ENCODE results near the gene NDST3.
A peak's percentile ranks its signal among the peaks of the same experiment; 100 is the strongest.

The NDST3 gene

DNA sequence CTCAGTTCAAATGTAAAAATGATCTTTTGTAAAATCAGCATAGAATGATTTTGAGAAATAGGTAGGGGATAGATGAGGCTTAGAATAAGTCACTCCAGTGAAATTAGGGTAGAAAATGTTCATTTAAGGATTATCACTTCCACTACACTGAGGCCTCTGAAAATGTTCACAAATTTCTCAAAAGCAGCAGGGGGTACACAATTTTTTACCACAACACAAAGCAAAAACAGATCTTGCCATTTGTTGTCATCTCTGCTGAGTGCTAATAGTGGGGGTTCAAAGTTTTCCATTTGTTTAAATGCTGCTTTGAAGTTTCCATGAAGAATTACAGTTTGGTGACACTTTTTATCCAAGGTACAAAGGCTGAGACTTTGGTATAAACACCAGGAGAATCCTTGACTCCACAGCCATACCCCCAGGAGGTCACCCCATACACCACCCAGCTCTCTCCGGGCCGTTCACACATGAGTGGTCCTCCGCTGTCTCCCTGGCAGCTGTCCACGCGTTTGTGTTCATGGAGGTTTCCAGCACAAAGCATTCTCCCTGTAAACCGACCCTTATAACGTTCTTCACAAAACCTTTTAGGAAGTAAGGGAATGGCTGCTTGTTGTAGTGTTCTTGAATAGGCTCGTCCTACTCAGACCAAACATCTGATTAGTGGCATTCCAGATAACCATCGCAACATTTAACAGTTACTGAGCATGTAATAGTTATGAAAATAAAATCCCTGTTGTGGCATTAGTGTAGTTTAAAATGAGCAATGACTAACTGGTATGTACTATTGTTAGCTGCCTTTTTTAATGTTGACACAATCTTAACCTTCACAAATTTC lies 247.5 kb downstream of the NDST3 start:
- CTCF ChIA-PET, result interaction anchor here (1.3 to 2.3 kb wide), 4 partner anchors 10 to 72 kb away, joined by 3 to 9 read pairs (median 4); partner anchors contain the start of gene PRSS12
- no peak for DNase-seq (ENCODE audit: extremely low spot score)
- POLR2A ChIA-PET, result no interaction called here
- TF ChIP-seq, protein P1, sequence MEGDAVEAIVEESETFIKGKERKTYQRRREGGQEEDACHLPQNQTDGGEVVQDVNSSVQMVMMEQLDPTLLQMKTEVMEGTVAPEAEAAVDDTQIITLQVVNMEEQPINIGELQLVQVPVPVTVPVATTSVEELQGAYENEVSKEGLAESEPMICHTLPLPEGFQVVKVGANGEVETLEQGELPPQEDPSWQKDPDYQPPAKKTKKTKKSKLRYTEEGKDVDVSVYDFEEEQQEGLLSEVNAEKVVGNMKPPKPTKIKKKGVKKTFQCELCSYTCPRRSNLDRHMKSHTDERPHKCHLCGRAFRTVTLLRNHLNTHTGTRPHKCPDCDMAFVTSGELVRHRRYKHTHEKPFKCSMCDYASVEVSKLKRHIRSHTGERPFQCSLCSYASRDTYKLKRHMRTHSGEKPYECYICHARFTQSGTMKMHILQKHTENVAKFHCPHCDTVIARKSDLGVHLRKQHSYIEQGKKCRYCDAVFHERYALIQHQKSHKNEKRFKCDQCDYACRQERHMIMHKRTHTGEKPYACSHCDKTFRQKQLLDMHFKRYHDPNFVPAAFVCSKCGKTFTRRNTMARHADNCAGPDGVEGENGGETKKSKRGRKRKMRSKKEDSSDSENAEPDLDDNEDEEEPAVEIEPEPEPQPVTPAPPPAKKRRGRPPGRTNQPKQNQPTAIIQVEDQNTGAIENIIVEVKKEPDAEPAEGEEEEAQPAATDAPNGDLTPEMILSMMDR (IDR thresholded peaks at IDR 0.05; ENCODE audit: control extremely low read depth, extremely low read depth, low read depth, missing control alignments), result no peak

DNA sequence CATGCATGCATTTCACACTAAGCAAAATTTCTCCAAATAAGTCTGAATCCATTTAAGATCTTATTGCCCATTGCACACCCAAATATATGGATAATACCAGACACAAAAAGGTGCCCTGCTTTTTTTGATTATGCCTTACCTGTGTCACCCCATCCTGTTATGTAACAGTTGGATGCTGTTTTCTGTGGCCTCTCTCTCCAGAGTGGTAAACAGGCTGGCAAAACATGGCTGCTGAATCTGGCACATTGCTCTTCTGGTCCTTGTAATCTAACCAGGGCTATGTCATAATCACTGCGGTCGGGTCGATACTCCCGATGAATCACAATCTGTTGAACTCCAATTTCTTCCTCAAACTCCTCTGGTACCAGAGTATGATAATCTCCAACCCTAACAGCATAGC lies 248.4 kb downstream of the NDST3 start:
- POLR2A ChIA-PET, result no interaction called here
- no peak for DNase-seq (ENCODE audit: extremely low spot score)
- CTCF ChIA-PET, result interaction anchor here (1.3 kb wide), 1 partner anchor 70 kb away, joined by 4 read pairs; the partner anchor contains the start of gene PRSS12

DNA sequence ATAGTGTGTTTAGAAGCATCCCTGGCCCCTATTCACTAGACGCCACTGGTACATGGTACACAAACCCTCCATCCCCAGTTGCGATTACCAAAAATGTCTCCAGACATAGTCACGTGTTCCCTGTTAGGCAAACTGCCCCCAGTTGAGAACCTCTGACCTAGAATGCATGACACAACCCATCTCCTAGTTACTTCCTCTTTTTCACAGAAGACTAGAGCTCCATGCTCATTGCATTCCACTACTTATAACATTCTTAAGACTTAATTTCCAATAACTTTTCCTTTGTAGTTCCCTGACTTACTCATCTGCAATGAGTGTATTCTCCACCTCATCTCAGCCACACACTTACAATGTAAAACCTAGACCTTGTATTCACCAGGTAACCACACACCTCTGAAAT lies 249.9 kb downstream of the NDST3 start:
- TF ChIP-seq, protein P1 (IDR thresholded peaks at IDR 0.05; ENCODE audit: control extremely low read depth, extremely low read depth, low read depth, missing control alignments), result no peak
- peak; percentile 20 for DNase-seq (ENCODE audit: extremely low spot score)
- POLR2A ChIA-PET, result no interaction called here
- CTCF ChIA-PET, result interaction anchor here (0.7 to 1.6 kb wide), 4 partner anchors 10 to 69 kb away, joined by 3 to 5 read pairs (median 4); partner anchors contain the start of gene PRSS12

More for the DNA sequence above, 248.4 kb downstream of the NDST3 start:
- TF ChIP-seq, protein P1 (IDR thresholded peaks at IDR 0.05; ENCODE audit: control extremely low read depth, extremely low read depth, low read depth, missing control alignments), result no peak

DNA sequence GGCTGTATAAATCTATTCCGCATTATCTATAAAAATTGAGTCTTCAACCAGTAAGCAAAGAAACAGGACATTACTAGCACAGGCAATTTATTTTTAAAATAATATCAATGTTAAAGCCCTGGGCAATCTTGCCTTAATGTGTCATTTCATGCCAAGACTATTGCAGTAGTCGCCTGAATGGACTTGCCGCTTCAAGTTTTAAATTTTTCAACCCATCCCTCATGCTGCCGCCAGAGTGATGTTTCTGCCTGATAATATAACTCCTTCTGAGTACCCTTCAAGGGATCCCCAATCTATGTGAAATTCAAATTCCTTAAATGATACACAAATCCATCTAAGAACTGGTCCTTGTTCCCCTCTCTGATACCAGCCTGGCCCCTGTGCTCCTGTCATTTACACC lies 251.6 kb downstream of the NDST3 start:
- ChIA-PET CTCF (no interaction called here), POLR2A (no interaction called here)
- no peak for DNase-seq (ENCODE audit: extremely low spot score)
- TF ChIP-seq, protein P1 (IDR thresholded peaks at IDR 0.05; ENCODE audit: control extremely low read depth, extremely low read depth, low read depth, missing control alignments), result no peak

DNA sequence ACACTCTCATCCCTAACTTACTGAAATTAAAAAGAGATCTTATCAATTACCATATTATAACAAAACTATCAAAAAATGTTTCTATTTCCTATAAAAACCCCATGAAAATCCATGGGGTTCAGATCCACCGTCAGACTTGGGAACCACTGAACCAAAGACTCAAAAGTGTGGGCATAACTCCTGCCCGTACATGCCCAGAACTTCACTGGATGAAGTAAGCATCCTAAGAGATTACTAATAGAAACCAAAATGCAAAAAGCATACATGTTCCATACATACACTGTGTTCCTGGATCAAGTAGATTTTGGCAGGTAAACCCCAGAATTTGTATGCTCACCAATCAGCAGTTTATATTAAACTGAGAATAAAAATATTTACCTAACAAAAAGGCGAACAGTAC lies 252.4 kb downstream of the NDST3 start:
- TF ChIP-seq, protein P1 (IDR thresholded peaks at IDR 0.05; ENCODE audit: control extremely low read depth, extremely low read depth, low read depth, missing control alignments), result no peak
- no peak for DNase-seq (ENCODE audit: extremely low spot score)
- POLR2A ChIA-PET, result no interaction called here
- CTCF ChIA-PET, result no interaction called here

DNA sequence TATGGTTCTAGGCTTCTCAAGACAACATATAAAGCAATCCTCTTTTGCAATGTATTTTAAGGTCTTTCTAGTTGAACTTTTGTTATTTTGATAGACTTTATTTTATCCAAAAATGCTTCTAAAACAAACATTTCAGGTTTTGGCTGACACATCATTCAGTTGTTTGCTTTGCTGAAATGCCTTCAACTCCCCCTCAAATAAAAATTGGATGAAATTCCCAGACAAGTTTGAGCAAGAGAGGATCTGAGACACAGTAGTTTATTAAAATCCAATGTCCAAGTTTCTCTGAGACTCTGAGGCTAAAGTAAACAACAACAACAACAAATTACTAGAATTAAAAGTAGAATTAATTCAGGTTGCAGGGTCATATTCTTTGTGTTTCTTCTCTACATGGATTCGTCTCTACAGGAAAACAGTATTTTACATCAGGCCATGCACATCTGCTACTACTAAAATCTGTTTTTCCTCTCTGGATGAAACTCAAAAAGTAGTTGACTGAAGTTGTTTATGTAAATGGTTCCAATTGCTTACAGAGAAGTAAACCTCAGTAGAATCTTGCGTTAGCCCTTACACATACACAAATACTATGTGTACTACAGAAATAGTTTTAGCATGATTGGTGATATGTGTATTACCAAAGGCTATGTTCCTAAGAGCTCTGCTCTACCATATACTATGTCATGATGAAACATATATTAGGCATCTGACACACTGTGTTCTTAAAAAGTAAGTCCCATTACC lies 253.6 kb downstream of the NDST3 start:
- ChIA-PET CTCF (interaction anchor here (1.5 kb wide), 1 partner anchor 20 kb away, joined by 3 read pairs; no protein-coding TSS in a partner anchor), POLR2A (no interaction called here)
- TF ChIP-seq, protein P1 (IDR thresholded peaks at IDR 0.05; ENCODE audit: control extremely low read depth, extremely low read depth, low read depth, missing control alignments), result no peak
- no peak for DNase-seq (ENCODE audit: extremely low spot score)
